ENCODE results near the gene RTBDN.

Gene RTBDN

DNA sequence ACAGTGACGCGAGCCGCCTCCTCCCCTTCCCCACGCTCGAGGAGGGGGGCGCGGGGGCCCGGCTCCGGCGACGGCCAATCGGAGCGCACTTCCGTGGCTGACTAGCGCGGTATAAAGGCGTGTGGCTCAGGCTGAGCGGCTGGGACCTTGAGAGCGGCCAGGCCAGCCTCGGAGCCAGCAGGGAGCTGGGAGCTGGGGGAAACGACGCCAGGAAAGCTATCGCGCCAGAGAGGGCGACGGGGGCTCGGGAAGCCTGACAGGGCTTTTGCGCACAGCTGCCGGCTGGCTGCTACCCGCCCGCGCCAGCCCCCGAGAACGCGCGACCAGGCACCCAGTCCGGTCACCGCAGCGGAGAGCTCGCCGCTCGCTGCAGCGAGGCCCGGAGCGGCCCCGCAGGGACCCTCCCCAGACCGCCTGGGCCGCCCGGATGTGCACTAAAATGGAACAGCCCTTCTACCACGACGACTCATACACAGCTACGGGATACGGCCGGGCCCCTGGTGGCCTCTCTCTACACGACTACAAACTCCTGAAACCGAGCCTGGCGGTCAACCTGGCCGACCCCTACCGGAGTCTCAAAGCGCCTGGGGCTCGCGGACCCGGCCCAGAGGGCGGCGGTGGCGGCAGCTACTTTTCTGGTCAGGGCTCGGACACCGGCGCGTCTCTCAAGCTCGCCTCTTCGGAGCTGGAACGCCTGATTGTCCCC lies 42.9 kb downstream of the RTBDN start, which contains the start of gene JUNB:
Gene JUNB, plus strand, starts transcription at position 142 of the 706 bp plus-strand sequence. Its CDS starts 286 bp downstream, at position 428.
- no peaks in the 10 kb centered on the region for H3K27me3 ChIP-seq (replicated peaks; ENCODE audit: control insufficient read depth, insufficient read depth, low read length)
- peak; percentile 8 for TF ChIP-seq CTCF (IDR thresholded peaks at IDR 0.05; ENCODE audit: insufficient read depth, low read length, poor library complexity, severe bottlenecking)
- no peaks in the 10 kb centered on the region for H3K36me3 ChIP-seq (ENCODE audit: control insufficient read depth, insufficient read depth, low read length)
- DNase-seq (ENCODE audit: extremely low read depth, insufficient read length) = peak; percentile 97
- H3K4me3 ChIP-seq (replicated peaks; ENCODE audit: low read depth, low read length) = peak within 1 kb of the TSS; percentile 96

DNA sequence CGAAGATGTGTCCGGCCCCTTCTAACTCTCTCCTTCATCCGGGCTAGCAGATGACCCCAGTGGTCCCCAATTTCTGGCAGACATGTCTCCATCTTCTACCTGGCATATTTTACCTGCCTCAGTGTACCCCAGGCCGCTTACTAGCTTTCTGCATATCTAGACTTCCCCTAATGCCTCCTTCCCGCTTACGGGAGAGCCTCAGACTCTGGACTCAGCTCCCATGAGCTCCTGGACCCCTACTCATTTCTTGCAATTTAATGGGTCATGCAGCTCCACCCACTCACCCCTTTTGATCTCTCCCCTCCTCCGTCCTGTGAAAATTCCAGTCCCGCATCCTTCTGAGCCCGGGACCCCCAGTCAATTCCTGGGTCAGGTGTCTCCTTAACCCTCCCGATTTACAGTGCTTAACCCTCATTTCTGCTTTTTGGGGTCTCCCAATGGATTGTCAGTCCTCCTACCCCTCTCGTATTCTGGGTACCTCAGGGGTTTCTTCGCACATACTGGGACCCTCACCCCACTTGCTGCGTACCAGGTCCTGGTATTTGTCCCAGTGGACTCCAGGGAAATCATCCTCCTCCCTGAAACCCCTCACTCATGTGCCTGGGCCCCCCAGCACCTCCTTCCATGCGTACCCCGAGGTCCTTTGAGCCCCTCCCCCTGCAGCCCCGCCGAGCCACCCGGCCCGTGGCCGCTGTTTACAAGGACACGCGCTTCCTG lies 43.6 kb downstream of the RTBDN start:
- no peak for TF ChIP-seq CTCF (IDR thresholded peaks at IDR 0.05; ENCODE audit: insufficient read depth, low read length, poor library complexity, severe bottlenecking)
- no peaks in the 10 kb centered on the region for H3K27me3 ChIP-seq (replicated peaks; ENCODE audit: control insufficient read depth, insufficient read depth, low read length)
- DNase-seq (ENCODE audit: extremely low read depth, insufficient read length) = no peak

DNA sequence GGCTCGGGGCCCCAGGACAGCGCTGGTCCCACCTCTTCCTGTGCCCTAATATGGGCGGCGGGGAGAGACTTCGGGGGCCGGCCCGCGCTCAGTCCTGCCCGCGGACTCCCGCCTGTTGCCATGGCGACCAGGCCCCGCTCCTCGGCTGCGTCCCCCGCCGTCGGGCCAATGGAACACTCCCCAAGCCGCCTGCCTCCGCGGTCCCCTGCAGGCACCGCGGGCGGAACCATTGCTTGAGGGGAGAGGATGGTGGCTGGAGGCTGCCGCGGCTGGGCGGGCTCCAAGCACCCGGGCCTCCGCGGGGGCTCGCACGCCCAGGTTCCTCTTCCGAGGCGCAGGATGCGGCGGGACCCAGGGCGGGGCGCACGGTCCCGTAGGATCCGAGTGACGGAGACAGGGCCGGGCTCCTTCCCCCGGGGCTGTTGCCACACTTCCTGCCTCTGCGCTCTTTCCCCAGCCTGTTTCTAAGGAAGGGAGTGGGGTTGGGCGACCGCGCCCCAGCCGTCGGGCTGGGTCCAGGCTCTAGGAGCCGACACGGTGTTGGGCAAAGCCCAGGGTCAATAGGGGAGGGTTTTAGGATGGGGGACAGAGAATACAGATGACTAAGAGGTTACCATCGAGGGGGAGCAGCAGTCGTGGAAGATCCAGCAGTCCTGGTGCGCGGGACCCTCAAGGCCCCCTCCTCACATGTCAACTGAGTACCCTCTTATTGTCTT lies 44.3 kb downstream of the RTBDN start:
- Histone ChIP-seq H3K4me3 (replicated peaks; ENCODE audit: low read depth, low read length) (peak overlapping the region; percentile 96), H3K27me3 (replicated peaks; ENCODE audit: control insufficient read depth, insufficient read depth, low read length) (no peaks in the 10 kb centered on the region), H3K36me3 (ENCODE audit: control insufficient read depth, insufficient read depth, low read length) (no peaks in the 10 kb centered on the region)
- no peak for TF ChIP-seq CTCF (IDR thresholded peaks at IDR 0.05; ENCODE audit: insufficient read depth, low read length, poor library complexity, severe bottlenecking)
- peak; percentile 99 for DNase-seq (ENCODE audit: extremely low read depth, insufficient read length)

More for the DNA sequence above, 43.6 kb downstream of the RTBDN start:
- peak overlapping the region; percentile 96 for H3K4me3 ChIP-seq (replicated peaks; ENCODE audit: low read depth, low read length)
- H3K36me3 ChIP-seq (ENCODE audit: control insufficient read depth, insufficient read depth, low read length) = no peaks in the 10 kb centered on the region

GRCh38 chr19:12789098-12789903 lies 45.1 kb downstream of the RTBDN start:
- peak overlapping the region; percentile 62 for H3K4me3 ChIP-seq (replicated peaks; ENCODE audit: low read depth, low read length)
- H3K27me3 ChIP-seq (replicated peaks; ENCODE audit: control insufficient read depth, insufficient read depth, low read length) = no peaks in the 10 kb centered on the region
- TF ChIP-seq CTCF (IDR thresholded peaks at IDR 0.05; ENCODE audit: insufficient read depth, low read length, poor library complexity, severe bottlenecking) = no peak
- no peaks in the 10 kb centered on the region for H3K36me3 ChIP-seq (ENCODE audit: control insufficient read depth, insufficient read depth, low read length)
- no peak for DNase-seq (ENCODE audit: extremely low read depth, insufficient read length)

GRCh38 chr19:12788682-12789097 lies 45.7 kb downstream of the RTBDN start:
- DNase-seq (ENCODE audit: extremely low read depth, insufficient read length) = peak; percentile 85
- no peaks in the 10 kb centered on the region for H3K36me3 ChIP-seq (ENCODE audit: control insufficient read depth, insufficient read depth, low read length)
- H3K4me3 ChIP-seq (replicated peaks; ENCODE audit: low read depth, low read length) = peak overlapping the region; percentile 62
- H3K27me3 ChIP-seq (replicated peaks; ENCODE audit: control insufficient read depth, insufficient read depth, low read length) = no peaks in the 10 kb centered on the region
- peak; percentile 33 for TF ChIP-seq CTCF (IDR thresholded peaks at IDR 0.05; ENCODE audit: insufficient read depth, low read length, poor library complexity, severe bottlenecking)
